Gastroesophageal sphincter (tissue), 4 donors: Measurements from ENCODE around the gene KRT72. TPM values are rescaled to one million over a fixed set of nuclear protein-coding genes. Genes with fewer than 3 reads are reported as not detected.

Experiments used
- ATAC-seq: fragments of 150-250 bp; one replicate; pipeline ENCODE4 v1.9.1; 2016; ENCODE audit warnings: mild to moderate bottlenecking, moderate library complexity
- H3K27ac ChIP-seq, 4 donors: fragments of 200-600 bp; sonication (generic) in 3 of 4; 1 replicate in 3 of 4; 2 replicates in 1 of 4; pipeline ENCODE4 v1.5.1; 2016 to 2019
- H3K27me3 ChIP-seq: fragments of 200-600 bp; sonication (generic); one replicate; pipeline ENCODE4 v1.5.1; 2019
- H3K36me3 ChIP-seq, 2 donors: fragments of 200-600 bp; sonication (generic); one replicate each; pipeline ENCODE4 v1.5.1; 2019; ENCODE audit warnings: control low read depth in 1 of 2
- H3K4me1 ChIP-seq, 3 donors: fragments of 200-600 bp; sonication (generic); 1 replicate in 2 of 3; 2 replicates in 1 of 3; pipeline ENCODE4 v1.5.1; 2016 to 2019; ENCODE audit warnings: control low read depth in 2 of 3
- H3K4me3 ChIP-seq, 2 donors: fragments of 200-600 bp; sonication (generic); one replicate each; pipeline ENCODE4 v1.5.1; 2019; ENCODE audit warnings: mild to moderate bottlenecking in 1 of 2, moderate library complexity in 1 of 2
- H3K9me3 ChIP-seq, 3 donors: fragments of 200-600 bp; sonication (generic); one replicate each; pipeline ENCODE4 v1.5.1; 2017 to 2019; ENCODE audit warnings: control low read depth in 2 of 3
- CTCF ChIP-seq, 4 experiments: fragments of 200-600 bp in 2 of 4; fragments of 450-650 bp in 2 of 4; sonication (generic) in 1 of 4; IDR thresholded peaks; one replicate each; pipeline ENCODE4 v1.5.1; 2017 to 2019; ENCODE audit warnings: antibody characterized with exemption in 4 of 4, mild to moderate bottlenecking in 2 of 4, moderate library complexity in 2 of 4
- EP300 ChIP-seq: sonication (generic); formaldehyde crosslinking; IDR thresholded peaks from one replicate; pipeline ENCODE4 v1.6.1; 2017; ENCODE audit warnings: antibody characterized with exemption, mild to moderate bottlenecking
- POLR2A ChIP-seq, 2 donors: fragments of 450-650 bp; IDR thresholded peaks; one replicate each; pipeline ENCODE4 v1.6.1; 2017; ENCODE audit warnings: antibody characterized with exemption in 2 of 2, mild to moderate bottlenecking in 2 of 2, moderate library complexity in 1 of 2
- POLR2AphosphoS5 ChIP-seq: sonication (generic); formaldehyde crosslinking; IDR thresholded peaks from one replicate; pipeline ENCODE4 v1.6.1; 2017; ENCODE audit warnings: antibody characterized with exemption
- WGBS, 2 donors: methylation state at CpG; one replicate each; pipeline ENCODE4 v1.1.5; 2018; ENCODE audit warnings: low coverage in 1 of 2; 5-methylcytosine and 5-hydroxymethylcytosine counted together
- total RNA-seq, 4 donors: library from RNA; depleted of rRNA; stranded (reverse); fragments of >200 nt; gene quantifications; one replicate each; pipeline ENCODE4 v1.1.0, GENCODE V29; 2016

Gene KRT72
- total RNA-seq, result not detected

- WGBS, 2 donors, result 16 to 60% methylated on average over 1 to 12 of the region's 48 CpGs
- no peaks in the 10 kb centered on the region for H3K4me1 ChIP-seq
- no peak within 1 kb of the TSS for H3K27ac ChIP-seq
- H3K27me3 ChIP-seq, result peaks cover 51% of the 10 kb centered on the region
- ATAC-seq, result no peak
- no peaks in the 10 kb centered on the region for H3K9me3 ChIP-seq
- no peak within 1 kb of the TSS for H3K4me3 ChIP-seq
- TF ChIP-seq EP300, result no peak
- TF ChIP-seq CTCF (IDR thresholded peaks at IDR 0.05), result no peak
- no peak for TF ChIP-seq POLR2AphosphoS5
- TF ChIP-seq POLR2A (IDR thresholded peaks at IDR 0.05), result no peak
- H3K36me3 ChIP-seq, result no peaks in the 10 kb centered on the region
These were observed at the start of gene KRT72 for GRCh38 chr12:52600941-52601481. Gene KRT72 (minus strand): TSS chr12:52601463. CDS start chr12:52601452, 11 bp downstream.

- Histone ChIP-seq H3K4me3 (no peak overlapping the region), H3K9me3 (no peaks in the 10 kb centered on the region), H3K36me3 (no peaks in the 10 kb centered on the region), H3K27ac (no peak overlapping the region), H3K4me1 (no peaks in the 10 kb centered on the region), H3K27me3 (peaks cover 32% of the 10 kb centered on the region)
- no peak for ATAC-seq
- 93 to 100% methylated on average over 1 to 2 of the region's 12 CpGs for WGBS, 2 donors
- TF ChIP-seq CTCF (IDR thresholded peaks at IDR 0.05) (no peak), POLR2AphosphoS5 (no peak), EP300 (no peak), POLR2A (IDR thresholded peaks at IDR 0.05) (no peak)
These were observed 49.3 kb upstream of the KRT72 start for GRCh38 chr12:52650520-52651081.

GRCh38 chr12:52649066-52649465 is 47.8 kb upstream of the KRT72 start:
- no peak for TF ChIP-seq POLR2A (IDR thresholded peaks at IDR 0.05)
- no peak for TF ChIP-seq CTCF (IDR thresholded peaks at IDR 0.05)
- no peak for TF ChIP-seq EP300
- TF ChIP-seq POLR2AphosphoS5, result no peak
- no peak for ATAC-seq
- WGBS, 2 donors, result 73 to 81% methylated on average over 3 to 6 of the region's 6 CpGs

GRCh38 chr12:52648012-52648550 is 46.8 kb upstream of the KRT72 start:
- TF ChIP-seq POLR2AphosphoS5, result no peak
- no peak for TF ChIP-seq EP300
- no peak for TF ChIP-seq CTCF (IDR thresholded peaks at IDR 0.05)
- no peak for TF ChIP-seq POLR2A (IDR thresholded peaks at IDR 0.05)
- ATAC-seq, result no peak
- H3K27ac ChIP-seq, result no peak overlapping the region
- H3K4me1 ChIP-seq, result no peaks in the 10 kb centered on the region
- no peaks in the 10 kb centered on the region for H3K9me3 ChIP-seq
- WGBS, 2 donors, result 100% methylated on average over 2 to 4 of the region's 8 CpGs
- no peak overlapping the region for H3K4me3 ChIP-seq
- H3K36me3 ChIP-seq, result no peaks in the 10 kb centered on the region
- H3K27me3 ChIP-seq, result peaks cover 15% of the 10 kb centered on the region

More at GRCh38 chr12:52649066-52649465, 47.8 kb upstream of the KRT72 start:
- Histone ChIP-seq H3K9me3 (no peaks in the 10 kb centered on the region), H3K36me3 (no peaks in the 10 kb centered on the region), H3K27ac (no peak overlapping the region), H3K4me3 (no peak overlapping the region), H3K27me3 (peaks cover 19% of the 10 kb centered on the region), H3K4me1 (no peaks in the 10 kb centered on the region)

GRCh38 chr12:52647601-52648000 is 46.3 kb upstream of the KRT72 start:
- no peak overlapping the region for H3K4me3 ChIP-seq
- H3K27me3 ChIP-seq, result peaks cover 13% of the 10 kb centered on the region
- H3K9me3 ChIP-seq, result no peaks in the 10 kb centered on the region
- no peak overlapping the region for H3K27ac ChIP-seq
- WGBS, 2 donors, result 74 to 75% methylated on average over 3 to 5 of the region's 9 CpGs
- ATAC-seq, result no peak
- no peaks in the 10 kb centered on the region for H3K36me3 ChIP-seq
- TF ChIP-seq CTCF (IDR thresholded peaks at IDR 0.05) (no peak), POLR2AphosphoS5 (no peak), POLR2A (IDR thresholded peaks at IDR 0.05) (no peak), EP300 (no peak)
- no peaks in the 10 kb centered on the region for H3K4me1 ChIP-seq
